ENCODE data around the gene DISC1.

- TF ChIP-seq CTCF (IDR thresholded peaks at IDR 0.05) (no peak), POLR2A (IDR thresholded peaks at IDR 0.05) (no peak)
Observed at GRCh38 chr1:231688989-231689388, 62.4 kb downstream of the DISC1 start.
